ENCODE measurements around the gene ZNF425.
"Not testable (repeated sequence)": the region's sequence is repeated elsewhere in the genome, so short reads cannot be mapped to it uniquely, and the experiment has no call there.

ZNF425 gene

GRCh38 chr7:149147072-149147751 is 21.1 kb upstream of the ZNF425 start, which contains the start of gene ZNF398:
Gene ZNF398 (plus strand): TSS chr7:149147453. CDS start chr7:149147743, 290 bp downstream.
- peak within 1 kb of the TSS; percentile 85 for H3K4me3 ChIP-seq (ENCODE audit: low read depth, low read length)
- TF ChIP-seq CTCF (IDR thresholded peaks at IDR 0.05; ENCODE audit: control insufficient read depth, extremely low read depth, insufficient read depth) = peak; percentile 90
- DNase-seq (ENCODE audit: low read depth) = no peak

GRCh38 chr7:149145031-149145845 is 19.1 kb upstream of the ZNF425 start:
- TF ChIP-seq CTCF (IDR thresholded peaks at IDR 0.05; ENCODE audit: control insufficient read depth, extremely low read depth, insufficient read depth) = no peak
- peak; percentile 96 for DNase-seq (ENCODE audit: low read depth)
- peak overlapping the region; percentile 31 for H3K4me3 ChIP-seq (ENCODE audit: low read depth, low read length)

- DNase-seq (ENCODE audit: low read depth) = not testable (repeated sequence)
- H3K4me3 ChIP-seq (ENCODE audit: low read depth, low read length) = peak overlapping the region; percentile 31
Measured at GRCh38 chr7:149144436-149144922, 18.4 kb upstream of the ZNF425 start.

GRCh38 chr7:149141893-149142292 is 15.8 kb upstream of the ZNF425 start:
- DNase-seq (ENCODE audit: low read depth) = no peak
- H3K4me3 ChIP-seq (ENCODE audit: low read depth, low read length) = no peak overlapping the region
- TF ChIP-seq CTCF (IDR thresholded peaks at IDR 0.05; ENCODE audit: control insufficient read depth, extremely low read depth, insufficient read depth) = no peak

GRCh38 chr7:149140831-149141230 is 14.7 kb upstream of the ZNF425 start:
- DNase-seq (ENCODE audit: low read depth) = no peak
- H3K4me3 ChIP-seq (ENCODE audit: low read depth, low read length) = no peak overlapping the region
- no peak for TF ChIP-seq CTCF (IDR thresholded peaks at IDR 0.05; ENCODE audit: control insufficient read depth, extremely low read depth, insufficient read depth)

GRCh38 chr7:149136118-149136517 is 10.0 kb upstream of the ZNF425 start:
- H3K4me3 ChIP-seq (ENCODE audit: low read depth, low read length) = no peak overlapping the region
- TF ChIP-seq CTCF (IDR thresholded peaks at IDR 0.05; ENCODE audit: control insufficient read depth, extremely low read depth, insufficient read depth) = no peak
- DNase-seq (ENCODE audit: low read depth) = no peak

- DNase-seq (ENCODE audit: low read depth) = no peak
- TF ChIP-seq CTCF (IDR thresholded peaks at IDR 0.05; ENCODE audit: control insufficient read depth, extremely low read depth, insufficient read depth) = no peak
- no peak overlapping the region for H3K4me3 ChIP-seq (ENCODE audit: low read depth, low read length)
Measured at GRCh38 chr7:149133028-149133710, 7.0 kb upstream of the ZNF425 start.

Data from LNCaP clone FGC (cell line).